NCI-H2029 treated with DMSO at 0.1 percent for 48 hours (cell line): ENCODE measurements around the gene CEP63.
"Not testable (repeated sequence)": the region's sequence is repeated elsewhere in the genome, so short reads cannot be mapped to it uniquely, and the experiment has no call there.

ENCODE experiments used
- DNase-seq: peaks from one replicate; lab custom pipeline; 2025; lab: John Stamatoyannopoulos, UW

CEP63 gene

GRCh38 chr3:134576831-134577230, 91.0 kb downstream of the CEP63 start:
- DNase-seq = no peak

DNA sequence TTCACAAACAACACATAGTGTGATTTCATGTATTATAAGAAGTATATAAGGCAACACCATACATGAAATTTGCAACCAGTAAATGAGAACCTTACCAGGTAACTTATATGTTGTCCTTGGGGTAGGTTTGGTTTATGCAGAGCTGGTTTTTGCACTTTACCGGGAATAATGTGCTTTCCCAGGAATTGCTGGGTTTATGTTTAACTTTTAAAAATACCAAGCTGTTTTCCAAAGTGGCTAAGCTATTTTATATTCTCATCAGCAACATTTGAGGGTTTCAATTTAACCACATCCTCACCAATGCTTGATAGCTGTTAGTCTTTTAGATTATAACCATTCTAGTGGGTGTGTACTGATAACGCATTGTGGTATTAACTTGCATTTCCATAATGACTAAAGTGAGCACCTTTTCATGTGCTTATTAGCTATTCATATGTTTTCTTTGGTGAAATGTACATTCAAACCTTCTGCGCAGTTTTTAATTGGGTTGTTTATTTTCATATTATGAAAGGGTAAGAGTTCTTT, 93.3 kb downstream of the CEP63 start:
- no peak for DNase-seq

GRCh38 chr3:134590766-134591165, 104.9 kb downstream of the CEP63 start:
- DNase-seq = no peak

GRCh38 chr3:134592806-134593205, 106.9 kb downstream of the CEP63 start:
- no peak for DNase-seq

DNA sequence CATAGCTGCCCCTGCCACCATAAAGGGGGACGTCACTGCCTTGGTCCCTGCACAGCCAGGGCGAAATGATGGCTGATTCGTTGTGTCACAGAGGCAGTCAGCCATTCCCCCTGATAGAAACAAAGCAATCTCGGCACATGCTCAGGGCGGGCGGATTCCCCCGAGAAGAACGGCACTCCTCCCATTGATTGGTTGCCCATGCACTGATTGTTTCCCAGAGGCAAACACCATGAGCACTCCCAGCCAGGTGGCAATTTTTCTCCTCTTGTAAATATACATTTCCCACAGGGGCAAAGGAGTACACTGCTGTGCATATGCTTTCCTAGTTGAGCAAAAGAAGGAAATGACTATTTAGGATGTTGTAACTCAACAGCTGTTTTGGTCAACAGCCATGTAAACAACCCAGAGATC, 108.5 kb downstream of the CEP63 start:
- DNase-seq = no peak

DNA sequence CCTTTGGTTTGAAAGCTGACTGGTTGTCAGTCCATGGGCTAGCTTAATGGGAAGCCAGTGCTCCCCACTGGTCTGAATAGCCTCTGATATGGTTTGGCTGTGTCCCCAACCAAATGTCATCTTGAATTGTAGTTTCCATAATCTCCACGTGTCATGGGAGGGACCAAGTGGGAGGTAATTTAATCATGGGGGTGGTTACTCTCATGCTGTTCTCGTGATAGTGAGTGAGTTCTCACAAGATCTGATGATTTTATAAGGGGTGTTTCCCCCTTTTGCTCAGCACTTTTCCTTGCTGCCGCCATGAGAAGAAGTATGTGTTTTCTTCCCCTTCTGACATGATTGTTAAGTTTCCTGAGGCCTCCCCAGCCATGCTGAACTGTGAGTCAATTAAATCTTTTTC, 109.1 kb downstream of the CEP63 start:
- DNase-seq = not testable (repeated sequence)

DNA sequence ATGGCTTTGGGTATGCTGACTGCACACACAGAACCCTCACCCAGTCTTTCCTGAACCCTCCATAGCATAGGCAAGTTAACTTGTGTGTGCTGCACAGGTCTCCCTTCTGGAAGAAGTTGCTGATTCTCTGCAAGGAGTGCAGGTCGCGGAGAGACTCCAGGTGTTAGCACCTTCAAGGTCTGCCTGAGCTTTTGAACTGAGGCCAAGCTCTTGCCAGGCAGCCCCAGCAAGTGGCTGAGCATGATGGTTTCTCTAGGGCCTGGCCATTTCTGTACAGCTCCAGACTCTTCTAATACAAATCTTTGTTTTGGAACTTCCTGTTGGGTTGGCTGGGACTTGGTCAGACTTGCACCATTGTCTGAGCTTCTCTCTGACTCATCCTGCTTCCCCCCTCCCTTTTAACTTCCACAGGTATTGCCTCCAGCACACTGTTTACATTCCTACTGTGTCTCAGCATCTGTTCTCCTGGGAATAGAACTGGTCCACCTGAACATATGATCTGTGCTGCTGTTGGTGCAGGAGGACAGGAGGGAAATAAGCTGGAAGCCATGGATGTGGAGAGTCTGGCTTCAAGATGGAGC, 111.6 kb downstream of the CEP63 start:
- no peak for DNase-seq

GRCh38 chr3:134598763-134599545, 113.1 kb downstream of the CEP63 start:
- no peak for DNase-seq

DNA sequence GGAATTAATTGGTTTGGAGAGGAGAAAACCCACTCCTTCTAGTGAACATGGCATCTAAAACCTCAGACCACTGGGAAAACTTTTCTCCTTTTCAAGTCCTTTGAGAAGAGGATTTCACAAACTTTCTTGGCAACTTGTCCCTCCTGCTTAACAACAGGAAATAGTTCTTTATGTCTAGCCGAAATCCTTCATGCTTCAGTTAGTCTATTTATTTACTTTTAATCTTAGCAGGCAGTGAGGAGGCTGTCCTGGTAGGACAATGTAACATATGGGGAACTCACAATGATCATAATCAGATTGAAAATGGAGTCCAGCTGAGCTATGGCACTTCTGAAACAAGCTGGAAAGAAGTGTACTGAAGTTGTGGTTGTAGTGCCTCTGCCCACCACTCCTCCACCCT, 114.3 kb downstream of the CEP63 start:
- DNase-seq = no peak

DNA sequence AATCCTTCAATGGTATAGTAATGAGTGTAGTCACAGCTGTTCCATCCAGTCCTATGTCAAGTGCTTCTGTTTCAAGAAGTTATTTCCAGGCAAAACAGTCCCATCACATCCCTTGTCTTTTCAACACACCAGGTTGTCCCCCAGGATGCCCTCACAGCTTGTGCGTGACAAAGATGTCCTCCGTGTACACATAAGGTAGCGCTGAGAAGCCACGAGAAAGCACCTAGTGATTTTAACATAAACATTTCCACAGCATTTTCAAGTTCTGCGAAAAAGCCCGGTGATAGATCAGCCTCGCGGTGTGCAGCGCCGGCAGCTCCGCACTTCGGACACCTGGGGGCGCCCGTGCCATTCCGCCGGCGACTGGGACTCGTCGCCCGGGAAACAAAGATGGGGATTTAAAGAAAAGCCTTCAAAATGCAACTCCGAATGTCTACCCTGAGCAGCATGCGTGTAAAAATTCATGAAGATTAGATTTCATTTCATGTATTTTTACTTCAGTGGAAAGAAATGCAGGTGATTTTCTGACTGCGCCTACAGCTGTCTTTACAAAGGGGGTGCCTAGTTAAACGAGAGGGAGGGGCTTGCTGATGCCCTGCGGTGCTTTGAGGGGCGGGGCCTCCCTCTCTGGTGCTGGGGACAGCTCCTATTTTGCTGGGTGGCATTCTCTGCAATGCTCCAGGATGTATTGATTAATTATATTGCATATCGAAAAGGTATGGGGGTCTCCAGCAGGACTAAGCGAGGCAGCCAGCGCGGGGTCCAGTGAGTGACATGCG, 115.0 kb downstream of the CEP63 start:
- peak; percentile 6 for DNase-seq

GRCh38 chr3:134601539-134602439, 115.9 kb downstream of the CEP63 start:
- DNase-seq = no peak

DNA sequence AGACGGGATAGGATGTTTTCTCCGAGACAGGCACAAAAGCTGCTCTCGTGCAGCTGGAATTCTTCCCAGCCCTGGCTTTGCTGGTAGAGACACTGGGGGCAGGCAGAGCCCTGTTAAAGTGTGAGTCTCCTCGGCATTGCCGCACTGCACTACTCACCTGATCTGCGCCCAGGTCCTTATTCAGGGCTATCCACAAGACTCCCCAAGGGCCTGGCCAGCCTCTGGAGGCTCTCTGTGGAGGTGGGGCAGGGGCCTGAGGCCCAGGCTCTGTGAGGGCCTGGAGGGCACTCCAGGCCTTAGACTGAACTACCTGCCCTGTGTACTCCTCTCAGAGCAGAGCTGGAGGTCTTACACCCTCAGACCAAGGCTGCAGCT, 116.6 kb downstream of the CEP63 start:
- no peak for DNase-seq

DNA sequence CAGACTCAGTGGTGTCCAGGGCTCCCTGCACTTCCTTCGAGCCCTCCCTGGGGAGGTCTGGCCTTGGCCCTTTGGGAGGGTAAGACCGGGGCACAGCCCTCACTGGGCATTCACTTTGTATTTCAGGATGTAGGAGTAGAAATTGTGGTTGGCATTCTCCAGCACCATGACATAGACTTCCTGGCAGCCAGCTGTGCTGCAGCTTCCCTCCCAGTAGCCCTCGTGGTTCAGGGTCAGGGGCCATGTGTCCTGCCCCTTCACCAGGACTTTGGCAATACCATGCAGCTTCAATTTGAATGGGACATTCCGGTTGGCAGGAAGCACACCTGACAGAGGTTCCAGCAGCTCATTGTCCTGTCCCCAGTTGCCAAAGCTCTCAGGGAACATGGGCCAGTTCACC, 117.6 kb downstream of the CEP63 start:
- no peak for DNase-seq

DNA sequence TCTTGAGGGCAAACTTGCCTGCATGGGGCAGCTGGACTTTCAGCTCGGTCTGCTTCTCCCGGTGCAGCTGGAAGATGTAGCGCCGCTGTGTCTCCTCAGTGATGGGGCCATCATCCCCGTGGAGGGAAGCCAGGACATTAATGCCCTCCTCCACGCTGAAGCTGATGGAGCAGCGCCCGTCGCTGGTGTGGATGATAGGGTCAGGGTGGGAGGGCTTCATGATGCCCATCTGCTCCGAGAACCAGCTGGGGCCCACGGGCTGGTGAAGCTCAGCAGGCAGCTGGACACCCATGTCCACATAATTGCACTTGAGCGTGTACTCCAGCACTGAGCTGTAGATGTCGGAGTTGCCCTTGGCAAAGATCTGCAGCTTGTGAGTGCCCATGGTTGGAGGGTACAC, 118.1 kb downstream of the CEP63 start:
- no peak for DNase-seq

DNA sequence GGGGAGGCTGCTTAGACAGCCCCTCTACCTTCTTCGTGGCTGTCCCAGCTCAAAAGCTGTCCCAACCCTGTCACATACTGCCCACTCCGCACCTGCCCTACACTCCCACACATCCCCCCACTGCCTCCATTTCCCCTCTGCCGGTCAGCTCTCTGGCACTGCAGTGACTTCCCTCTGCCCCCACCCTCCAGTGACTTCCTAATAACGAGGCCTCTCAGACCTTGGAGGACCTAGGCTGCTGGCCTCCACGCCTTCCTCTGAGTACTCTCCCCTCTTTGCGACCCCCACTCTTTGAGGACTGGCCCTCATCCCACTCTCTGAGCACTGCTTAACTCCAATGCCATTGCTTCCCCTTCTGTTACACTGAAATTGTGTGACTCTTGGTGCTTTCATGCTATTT, 119.7 kb downstream of the CEP63 start:
- no peak for DNase-seq

DNA sequence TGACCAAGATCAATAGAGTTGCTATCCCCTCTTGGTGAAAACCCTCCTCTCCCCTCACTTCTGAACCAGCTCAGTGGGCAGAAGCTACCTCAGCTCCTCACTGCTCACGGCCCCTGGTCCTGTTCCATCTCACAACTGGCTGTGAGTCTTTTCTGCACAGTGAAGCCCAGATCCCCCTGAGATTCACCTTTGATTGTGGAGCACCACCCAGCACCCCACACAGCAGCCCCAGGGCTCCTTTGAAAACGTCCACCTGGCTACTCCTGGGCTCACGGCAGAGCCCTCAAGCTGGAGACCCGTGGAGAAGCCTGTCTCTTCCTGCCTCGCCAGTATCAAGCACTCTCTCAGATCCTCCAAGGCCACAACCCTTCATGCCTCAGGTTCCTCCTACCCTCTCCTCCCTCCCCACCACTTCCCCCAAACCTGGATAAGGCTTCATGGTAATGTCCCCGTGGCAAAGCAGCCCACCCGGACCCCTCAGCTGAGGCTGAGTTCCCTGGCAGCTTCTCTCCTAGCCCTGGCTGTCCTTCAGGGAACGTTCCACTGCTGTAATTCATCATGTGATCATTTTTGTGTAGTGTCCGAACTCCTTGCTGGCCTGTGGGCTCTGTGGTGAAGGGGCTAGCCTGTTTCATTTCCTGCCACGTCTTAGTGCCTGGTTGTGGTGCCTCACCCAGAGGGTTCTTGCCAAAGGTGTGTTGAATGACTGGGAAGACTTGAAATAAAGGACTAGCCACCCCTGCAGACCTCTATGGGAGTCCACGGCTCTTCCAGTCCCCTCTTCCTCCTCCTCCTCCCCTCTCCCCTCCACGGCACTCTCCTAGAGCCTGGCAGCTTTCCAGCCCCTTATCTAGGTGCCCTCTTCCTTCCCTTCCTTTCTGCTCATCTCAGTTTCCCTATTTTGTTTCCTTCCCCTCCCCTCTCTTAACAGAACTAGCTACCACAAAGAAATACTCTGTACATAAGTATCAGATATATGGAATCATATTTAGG, 120.5 kb downstream of the CEP63 start:
- peak; percentile 55 for DNase-seq

DNA sequence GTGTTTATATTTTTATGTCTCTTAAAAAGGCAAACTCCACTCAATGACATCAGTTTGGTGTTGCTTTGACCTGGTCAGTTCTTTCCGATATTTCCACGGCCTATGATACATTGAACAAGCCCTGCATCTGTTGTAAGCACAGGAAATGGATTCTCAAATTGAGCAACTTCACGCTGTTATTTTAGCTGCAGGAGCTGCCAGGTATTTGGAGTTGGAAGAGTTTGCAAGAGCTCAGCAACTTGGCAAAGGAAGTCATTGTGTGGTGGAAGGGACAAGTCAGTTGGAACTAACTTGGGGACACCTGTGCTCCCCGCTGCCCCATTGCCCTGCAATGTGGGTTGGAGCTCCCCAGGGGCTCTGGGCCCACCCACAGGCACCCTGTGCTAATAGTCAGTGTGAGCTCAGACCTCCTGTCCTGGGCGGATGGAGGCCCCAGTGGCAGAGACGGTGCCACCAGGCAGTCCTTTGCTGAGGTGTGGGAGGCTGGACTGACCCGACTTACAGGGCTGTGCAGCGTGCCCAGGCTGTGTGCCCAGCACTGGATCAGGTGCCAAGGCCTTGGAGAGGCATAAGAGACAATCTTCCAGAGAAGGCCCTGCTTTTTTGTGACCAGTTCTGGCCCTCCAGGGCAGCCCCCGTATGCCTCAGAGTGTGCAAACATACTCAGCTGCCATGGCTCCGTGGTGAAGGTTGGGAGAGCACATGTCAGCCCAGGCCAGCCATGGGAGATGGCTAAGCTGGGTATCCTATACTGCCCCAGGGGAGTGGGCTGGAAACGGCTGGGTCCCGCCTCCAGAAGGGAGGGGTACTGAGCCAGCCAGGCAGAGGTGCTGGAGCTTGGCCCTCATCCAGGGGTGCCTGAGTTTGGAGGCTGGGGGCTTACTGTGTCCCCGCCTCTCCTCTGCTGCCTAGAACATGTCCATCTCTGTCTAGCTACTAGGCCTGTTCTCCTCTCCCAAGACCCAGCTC, 121.5 kb downstream of the CEP63 start:
- DNase-seq = no peak

- DNase-seq = no peak
Measured at GRCh38 chr3:134608023-134608770, 122.3 kb downstream of the CEP63 start.
